C4-2B (cell line): ENCODE data around the gene SUFU.

ENCODE experiments used
- ZFX ChIP-seq: fragments of 450-650 bp; IDR thresholded peaks from 2 replicates; pipeline ENCODE4 v1.6.1; 2017
- TF ChIP-seq, protein P1 (sequence below): fragments of 450-650 bp; conservative IDR thresholded peaks from 2 replicates; pipeline ENCODE4 v1.5.1; 2017; ENCODE audit warnings: mild to moderate bottlenecking

DNA sequence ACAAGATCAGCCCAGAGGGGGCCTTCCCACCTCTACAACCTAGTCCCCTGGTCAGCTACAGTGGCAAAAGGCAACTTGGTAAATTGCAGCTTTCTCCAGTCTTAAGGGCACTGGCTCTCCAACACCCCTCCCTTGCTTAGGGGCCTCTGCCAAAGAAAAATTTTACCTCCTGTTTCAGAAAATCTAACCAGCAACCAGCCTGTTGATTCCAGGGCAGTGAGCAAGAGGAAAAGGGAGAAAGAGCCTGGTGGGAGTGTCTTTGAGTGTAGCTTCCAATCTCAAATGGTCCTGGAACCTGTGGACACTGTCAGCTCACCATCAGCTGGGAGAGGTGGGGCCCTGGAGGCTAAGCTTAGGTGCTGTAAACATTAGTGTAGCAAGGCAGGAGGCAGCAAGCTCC, 24.1 kb upstream of the SUFU start:
- TF ChIP-seq, protein P1, sequence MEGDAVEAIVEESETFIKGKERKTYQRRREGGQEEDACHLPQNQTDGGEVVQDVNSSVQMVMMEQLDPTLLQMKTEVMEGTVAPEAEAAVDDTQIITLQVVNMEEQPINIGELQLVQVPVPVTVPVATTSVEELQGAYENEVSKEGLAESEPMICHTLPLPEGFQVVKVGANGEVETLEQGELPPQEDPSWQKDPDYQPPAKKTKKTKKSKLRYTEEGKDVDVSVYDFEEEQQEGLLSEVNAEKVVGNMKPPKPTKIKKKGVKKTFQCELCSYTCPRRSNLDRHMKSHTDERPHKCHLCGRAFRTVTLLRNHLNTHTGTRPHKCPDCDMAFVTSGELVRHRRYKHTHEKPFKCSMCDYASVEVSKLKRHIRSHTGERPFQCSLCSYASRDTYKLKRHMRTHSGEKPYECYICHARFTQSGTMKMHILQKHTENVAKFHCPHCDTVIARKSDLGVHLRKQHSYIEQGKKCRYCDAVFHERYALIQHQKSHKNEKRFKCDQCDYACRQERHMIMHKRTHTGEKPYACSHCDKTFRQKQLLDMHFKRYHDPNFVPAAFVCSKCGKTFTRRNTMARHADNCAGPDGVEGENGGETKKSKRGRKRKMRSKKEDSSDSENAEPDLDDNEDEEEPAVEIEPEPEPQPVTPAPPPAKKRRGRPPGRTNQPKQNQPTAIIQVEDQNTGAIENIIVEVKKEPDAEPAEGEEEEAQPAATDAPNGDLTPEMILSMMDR: no peak
- no peak for TF ChIP-seq ZFX
